SU-DHL-6 (cell line): ENCODE data around the gene CIZ1.
"Not testable (repeated sequence)": the region's sequence is repeated elsewhere in the genome, so short reads cannot be mapped to it uniquely, and the experiment has no call there.

ENCODE experiments used
- EZH2phosphoT487 ChIP-seq: fragments of 200-600 bp; sonication (generic), shearing (Covaris generic); conservative IDR thresholded peaks from 2 replicates; pipeline ENCODE4 v1.6.1; 2018; ENCODE audit warnings: mild to moderate bottlenecking, antibody characterized with exemption, low read length, moderate library complexity, mixed read lengths
- TF ChIP-seq, protein P1 (sequence below): fragments of 200-600 bp; sonication (generic); IDR thresholded peaks from one replicate; pipeline ENCODE4 v1.5.1; 2017; ENCODE audit warnings: antibody characterized with exemption, mild to moderate bottlenecking, low read length, moderate library complexity; ENCODE audit not compliant: insufficient read depth, poor library complexity, severe bottlenecking

DNA sequence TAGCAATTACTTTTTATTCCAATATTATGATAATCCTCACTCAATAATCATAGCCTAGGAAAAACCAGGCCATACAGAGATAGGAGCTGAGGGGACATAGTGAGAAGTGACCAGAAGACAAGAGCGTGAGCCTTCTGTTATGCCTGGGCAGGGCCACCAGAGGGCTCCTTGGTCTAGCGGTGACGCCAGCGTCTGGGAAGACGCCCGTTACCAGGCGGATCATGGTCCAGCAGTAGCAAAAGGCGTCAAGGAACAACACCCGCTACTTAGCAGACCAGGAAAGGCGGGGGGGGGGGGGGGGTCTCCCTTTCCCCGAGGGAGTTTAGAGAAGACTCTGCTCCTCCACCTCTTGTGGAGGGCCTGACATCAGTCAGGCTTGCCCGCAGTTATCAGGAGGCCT, 9.9 kb downstream of the CIZ1 start:
- TF ChIP-seq, protein P1, sequence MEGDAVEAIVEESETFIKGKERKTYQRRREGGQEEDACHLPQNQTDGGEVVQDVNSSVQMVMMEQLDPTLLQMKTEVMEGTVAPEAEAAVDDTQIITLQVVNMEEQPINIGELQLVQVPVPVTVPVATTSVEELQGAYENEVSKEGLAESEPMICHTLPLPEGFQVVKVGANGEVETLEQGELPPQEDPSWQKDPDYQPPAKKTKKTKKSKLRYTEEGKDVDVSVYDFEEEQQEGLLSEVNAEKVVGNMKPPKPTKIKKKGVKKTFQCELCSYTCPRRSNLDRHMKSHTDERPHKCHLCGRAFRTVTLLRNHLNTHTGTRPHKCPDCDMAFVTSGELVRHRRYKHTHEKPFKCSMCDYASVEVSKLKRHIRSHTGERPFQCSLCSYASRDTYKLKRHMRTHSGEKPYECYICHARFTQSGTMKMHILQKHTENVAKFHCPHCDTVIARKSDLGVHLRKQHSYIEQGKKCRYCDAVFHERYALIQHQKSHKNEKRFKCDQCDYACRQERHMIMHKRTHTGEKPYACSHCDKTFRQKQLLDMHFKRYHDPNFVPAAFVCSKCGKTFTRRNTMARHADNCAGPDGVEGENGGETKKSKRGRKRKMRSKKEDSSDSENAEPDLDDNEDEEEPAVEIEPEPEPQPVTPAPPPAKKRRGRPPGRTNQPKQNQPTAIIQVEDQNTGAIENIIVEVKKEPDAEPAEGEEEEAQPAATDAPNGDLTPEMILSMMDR: not testable (repeated sequence)
- TF ChIP-seq EZH2phosphoT487: not testable (repeated sequence)
